ENCODE data around the gene BABAM2. TPM values are rescaled to one million over a fixed set of nuclear protein-coding genes. Genes with fewer than 3 reads are reported as not detected.

Gene BABAM2
- total and polyA plus RNA-seq, 2 of the 4 experiments (the other 2 are of a cell fraction), result 20.9 to 23.1 TPM

- Histone ChIP-seq H3K4me1 (ENCODE audit: control insufficient read depth, insufficient read depth, low read length) (peaks cover 2% of the 10 kb centered on the region; the same call in 1 of the 2 replicates), H3K18ac (ENCODE audit: low read depth, low read length) (no peak overlapping the region), H3K9ac (ENCODE audit: low read depth, low read length) (no peak overlapping the region), H3K4me2 (ENCODE audit: low read depth, low read length) (no peak overlapping the region), H3K9me1 (ENCODE audit: insufficient read depth, low read length) (peaks cover 10% of the 10 kb centered on the region; the same call in 1 of the 2 replicates), H4K5ac (ENCODE audit: low read depth, low read length) (no peak overlapping the region), H3K23ac (ENCODE audit: low read depth, low read length) (no peak overlapping the region), H2BK15ac (ENCODE audit: low read depth, low read length) (no peak overlapping the region), H3K79me1 (ENCODE audit: low read depth in 1 of 2, low read length in 2 of 2) (peaks cover 0 to 5% of the 10 kb centered on the region in 2 experiments; a peak in 1 of 4 replicates), H3K36me3 (ENCODE audit: control insufficient read depth, insufficient read depth, low read length) (no peaks in the 10 kb centered on the region), H2BK120ac (ENCODE audit: low read depth, low read length) (no peak overlapping the region; the same call in 1 of the 2 replicates), H2BK5ac (ENCODE audit: low read depth, low read length, poor library complexity, severe bottlenecking) (no peak overlapping the region), H3K14ac (replicated peaks; ENCODE audit: low read depth, low read length) (no peak overlapping the region), H2AK5ac (ENCODE audit: low read depth, low read length) (0 out of 2 replicates have a peak overlapping the region, but pooled peaks have one; percentile 30), H3K27ac (ENCODE audit: insufficient read depth, low read length) (no peak overlapping the region), H4K91ac (ENCODE audit: insufficient read depth, low read depth, low read length) (no peak overlapping the region), H3K56ac (ENCODE audit: extremely low read depth, insufficient read depth, low read length) (no peak overlapping the region), H3K4me3 (ENCODE audit: insufficient read depth, low read depth, low read length) (no peak overlapping the region), H3K4ac (ENCODE audit: low read depth, low read length) (peak overlapping the region; percentile 47; the same call in 1 of the 2 replicates), H3K27me3 (ENCODE audit: control insufficient read depth, insufficient read depth, low read length) (no peaks in the 10 kb centered on the region), H2BK20ac (ENCODE audit: low read depth, low read length) (no peak overlapping the region), H2AK9ac (replicated peaks; ENCODE audit: low read depth, low read length, poor library complexity) (peak overlapping the region; percentile 23), H4K8ac (ENCODE audit: low read depth in 2 of 2, low read length in 2 of 2) (no peak overlapping the region), H2AFZ (replicated peaks; ENCODE audit: low read length, poor library complexity) (no peak overlapping the region), H3K9me3 (ENCODE audit: control insufficient read depth, insufficient read depth, low read length) (no peaks in the 10 kb centered on the region), H4K20me1 (ENCODE audit: insufficient read depth, low read length) (no peaks in the 10 kb centered on the region)
- no peak for TF ChIP-seq RAD21 (IDR thresholded peaks at IDR 0.05; ENCODE audit: low read length)
- no peak for TF ChIP-seq FOS (IDR thresholded peaks at IDR 0.05; ENCODE audit: low read depth, low read length)
- no peak for TF ChIP-seq MAZ (IDR thresholded peaks at IDR 0.05; ENCODE audit: borderline replicate concordance, low read depth, low read length)
- TF ChIP-seq MAFK (IDR thresholded peaks at IDR 0.05; ENCODE audit: low read depth, low read length), result no peak
- TF ChIP-seq CTCF (conservative IDR thresholded peaks at IDR 0.05; ENCODE audit: low read depth, low read length), result no peak
- no peak for TF ChIP-seq RFX5 (IDR thresholded peaks at IDR 0.05; ENCODE audit: low read depth, low read length)
- TF ChIP-seq RCOR1 (IDR thresholded peaks at IDR 0.05; ENCODE audit: insufficient replicate concordance, low read length), result no peak
- TF ChIP-seq BHLHE40 (IDR thresholded peaks at IDR 0.05; ENCODE audit: low read depth, low read length), result no peak
- TF ChIP-seq ELK1 (IDR thresholded peaks at IDR 0.05; ENCODE audit: borderline replicate concordance, low read depth, low read length), result no peak
- no peak for TF ChIP-seq MXI1 (IDR thresholded peaks at IDR 0.05; ENCODE audit: borderline replicate concordance, low read depth, low read length)
- no peak for TF ChIP-seq NFE2L2 (IDR thresholded peaks at IDR 0.05; ENCODE audit: low read depth, low read length)
- TF ChIP-seq SMC3 (IDR thresholded peaks at IDR 0.05; ENCODE audit: low read depth, low read length), result no peak
- no peak for TF ChIP-seq CHD1 (IDR thresholded peaks at IDR 0.05; ENCODE audit: low read depth, low read length)
- no peak for TF ChIP-seq USF2 (IDR thresholded peaks at IDR 0.05; ENCODE audit: low read depth, low read length)
- TF ChIP-seq CEBPB (IDR thresholded peaks at IDR 0.05; ENCODE audit: low read depth, low read length), result no peak
- no peak for TF ChIP-seq POLR2A (IDR thresholded peaks at IDR 0.05; ENCODE audit: low read depth, low read length)
- BruUV-seq (replicated peaks), result no TSS peak
- ChIA-PET POLR2A (ENCODE audit: unreplicated experiment) (interaction anchor here (0.6 kb wide), 1 partner anchor 264 kb away, joined by 5 read pairs; no protein-coding TSS in a partner anchor), CTCF (interaction anchor here (0.6 to 0.7 kb wide), 2 partner anchors 103 to 270 kb away, joined by 8 to 10 read pairs; no protein-coding TSS in a partner anchor)
- no peak for DNase-seq
- ATAC-seq (ENCODE audit: low read depth), result no peak
- in situ Hi-C loops (cut with MboI; ENCODE audit: low sequenced_read_pairs) (no loop called here), dilution Hi-C loops (cut with HindIII; ENCODE audit: low sequenced_read_pairs, unreplicated experiment) (no loop called here), intact Hi-C loops (cut with micrococcal nuclease) (no loop called here)
- no CpG with 5 or more reads among the region's 4 CpGs for WGBS, 2 experiments (ENCODE audit: extremely low coverage in 2 of 2, insufficient read length in 1 of 2)
Observed at GRCh38 chr2:28134262-28134812, 243.8 kb downstream of the BABAM2 start.
